DMS153 treated with DMSO at 0.1 percent for 48 hours (cell line): ENCODE data around the gene TBC1D5.
"Not testable (repeated sequence)": the region's sequence is repeated elsewhere in the genome, so short reads cannot be mapped to it uniquely, and the experiment has no call there.

Source experiments
- DNase-seq: peaks from one replicate; lab custom pipeline; 2025; ENCODE audit not compliant: unreplicated experiment; lab: John Stamatoyannopoulos, UW

The TBC1D5 gene

DNA sequence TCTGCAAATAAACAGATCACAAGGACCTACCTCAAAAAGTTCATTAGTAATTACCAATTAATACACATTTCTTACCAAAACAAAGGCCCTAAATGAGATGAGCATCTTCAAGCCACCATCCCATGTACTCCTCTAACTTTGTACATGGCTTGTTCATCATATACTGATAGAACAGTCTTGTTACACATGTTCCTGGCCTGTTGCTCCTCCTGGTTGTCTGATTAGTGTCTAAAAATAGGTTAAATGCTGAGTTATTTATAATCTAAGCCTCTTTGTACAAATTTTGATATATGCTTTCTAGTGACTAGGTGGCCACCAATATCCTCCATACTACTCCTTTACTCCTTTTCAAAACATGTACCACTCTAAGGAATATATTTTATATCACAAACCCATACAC lies 25.0 kb downstream of the TBC1D5 start:
- no peak for DNase-seq

GRCh38 chr3:17714473-17714872 lies 28.0 kb downstream of the TBC1D5 start:
- no peak for DNase-seq

DNA sequence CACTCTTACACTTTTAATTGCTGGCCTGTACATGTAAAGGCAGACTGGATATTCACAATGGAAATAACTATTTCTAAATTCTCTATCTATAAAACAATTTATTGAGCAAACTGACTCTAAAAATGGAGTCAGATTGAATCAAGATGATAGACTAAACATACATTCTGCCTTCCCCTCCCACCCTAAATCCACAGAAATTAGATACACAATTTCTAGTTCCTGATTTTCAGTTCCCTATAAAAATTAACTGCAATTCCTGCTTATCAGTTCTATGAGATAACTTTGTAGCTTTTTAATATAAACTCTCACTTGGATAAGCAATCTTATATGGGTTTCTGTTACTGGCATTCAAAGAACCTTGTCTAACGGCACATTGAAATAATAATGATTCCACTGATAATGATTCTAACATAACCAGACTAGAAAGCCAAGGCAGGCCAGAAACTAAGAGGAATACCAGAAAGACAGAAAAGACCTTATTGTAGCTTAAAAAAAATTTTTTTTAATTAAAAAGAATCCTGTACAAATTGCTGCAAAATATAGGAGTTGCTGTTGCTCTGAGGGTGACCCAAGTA lies 33.1 kb downstream of the TBC1D5 start:
- DNase-seq, result no peak

- DNase-seq, result no peak
Observed at GRCh38 chr3:17707813-17708543, 34.5 kb downstream of the TBC1D5 start.

- DNase-seq, result not testable (repeated sequence)
Observed at GRCh38 chr3:17705991-17706390, 36.4 kb downstream of the TBC1D5 start.

DNA sequence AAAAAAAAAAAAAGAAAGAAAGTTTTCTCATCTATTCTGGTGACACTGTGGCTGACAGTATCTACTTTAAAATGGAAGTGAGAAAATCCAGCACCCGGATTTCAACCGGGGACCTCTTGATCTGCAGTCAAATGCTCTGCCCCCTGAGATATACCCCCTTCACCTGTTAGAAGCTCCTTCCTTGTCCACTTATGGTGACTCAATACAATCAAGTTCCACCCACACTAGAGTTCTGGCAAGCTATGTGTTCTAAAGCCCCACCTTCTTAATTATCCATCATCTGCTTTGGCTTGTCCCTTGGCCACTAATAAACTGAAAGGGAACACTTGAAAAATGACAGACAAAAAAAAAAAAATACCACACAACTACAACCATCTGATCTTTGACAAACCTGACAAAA lies 42.6 kb downstream of the TBC1D5 start:
- DNase-seq, result not testable (repeated sequence)

- DNase-seq, result not testable (repeated sequence)
Observed at GRCh38 chr3:17695665-17696064, 46.8 kb downstream of the TBC1D5 start.

DNA sequence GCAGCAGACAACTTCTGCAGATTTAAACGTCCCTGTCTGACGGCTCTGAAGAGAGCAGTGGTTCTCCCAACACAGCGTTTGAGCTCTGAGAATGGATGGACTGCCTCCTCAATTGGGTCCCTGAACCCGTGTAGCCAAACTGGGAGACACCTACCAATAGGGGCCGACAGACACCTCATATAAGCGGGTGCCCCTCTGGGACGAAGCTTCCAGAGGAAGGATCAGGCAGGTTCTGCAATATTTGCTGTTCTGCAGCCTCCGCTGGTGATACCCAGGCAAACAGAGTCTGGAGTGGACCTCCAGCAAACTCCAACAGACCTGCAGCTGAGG lies 48.8 kb downstream of the TBC1D5 start:
- not testable (repeated sequence) for DNase-seq

DNA sequence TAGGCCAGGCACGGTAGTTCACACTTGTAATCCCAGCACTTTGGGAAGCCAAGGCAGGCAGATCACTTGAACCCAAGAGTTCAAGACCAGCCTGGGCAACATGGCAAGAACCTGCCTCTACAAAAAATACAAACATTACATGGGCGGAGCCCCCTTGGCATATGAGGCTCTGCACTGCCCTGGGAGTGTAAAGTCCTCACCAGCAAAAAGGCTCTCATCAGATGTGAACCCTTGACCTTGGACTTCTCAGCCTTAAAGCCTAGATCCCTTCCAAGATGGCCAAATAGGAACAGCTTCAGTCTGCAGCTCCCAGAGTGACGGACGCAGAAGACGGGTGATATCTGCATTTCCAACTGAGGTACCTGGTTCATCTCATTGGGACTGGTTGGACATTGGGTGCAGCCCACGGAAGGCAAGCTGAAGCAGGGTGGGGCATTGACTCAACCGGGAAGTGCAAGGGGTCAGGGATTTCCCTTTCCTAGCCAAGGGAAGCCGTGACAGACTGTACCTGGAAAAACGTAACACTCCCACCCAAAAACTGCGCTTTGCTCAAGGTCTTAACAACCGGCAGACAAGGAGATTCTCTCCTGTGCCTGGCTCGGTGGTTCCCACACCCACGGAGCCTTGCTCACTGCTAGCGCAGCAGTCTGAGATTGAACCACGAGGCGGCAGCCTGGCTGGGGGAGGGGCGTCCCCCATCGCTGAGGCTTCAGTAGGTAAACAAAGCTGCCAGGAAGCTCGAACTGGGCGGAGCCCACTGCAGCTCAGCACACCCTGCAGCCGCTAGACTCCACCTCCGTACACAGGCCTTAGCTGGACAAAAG lies 49.4 kb downstream of the TBC1D5 start:
- not testable (repeated sequence) for DNase-seq

DNA sequence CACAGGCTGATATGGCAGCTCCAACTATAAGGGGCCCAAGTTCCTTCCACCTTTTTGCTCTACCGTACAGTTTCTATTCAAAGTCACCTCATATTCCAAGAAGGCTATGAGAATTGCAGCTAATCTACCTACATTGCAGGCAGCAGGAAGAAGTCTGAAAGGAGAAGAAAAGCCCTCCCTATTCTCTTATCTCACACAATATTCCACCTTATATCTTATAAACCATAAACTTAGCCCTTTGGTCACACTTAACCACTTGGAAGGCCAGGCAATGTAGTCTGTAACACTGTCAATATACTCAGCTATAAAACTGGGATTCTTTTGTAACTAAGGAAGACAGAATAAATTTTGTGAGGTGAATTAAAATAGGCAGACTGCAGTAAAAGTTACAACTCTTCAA lies 54.9 kb downstream of the TBC1D5 start:
- no peak for DNase-seq

GRCh38 chr3:17686613-17687012 lies 55.8 kb downstream of the TBC1D5 start:
- DNase-seq, result no peak

DNA sequence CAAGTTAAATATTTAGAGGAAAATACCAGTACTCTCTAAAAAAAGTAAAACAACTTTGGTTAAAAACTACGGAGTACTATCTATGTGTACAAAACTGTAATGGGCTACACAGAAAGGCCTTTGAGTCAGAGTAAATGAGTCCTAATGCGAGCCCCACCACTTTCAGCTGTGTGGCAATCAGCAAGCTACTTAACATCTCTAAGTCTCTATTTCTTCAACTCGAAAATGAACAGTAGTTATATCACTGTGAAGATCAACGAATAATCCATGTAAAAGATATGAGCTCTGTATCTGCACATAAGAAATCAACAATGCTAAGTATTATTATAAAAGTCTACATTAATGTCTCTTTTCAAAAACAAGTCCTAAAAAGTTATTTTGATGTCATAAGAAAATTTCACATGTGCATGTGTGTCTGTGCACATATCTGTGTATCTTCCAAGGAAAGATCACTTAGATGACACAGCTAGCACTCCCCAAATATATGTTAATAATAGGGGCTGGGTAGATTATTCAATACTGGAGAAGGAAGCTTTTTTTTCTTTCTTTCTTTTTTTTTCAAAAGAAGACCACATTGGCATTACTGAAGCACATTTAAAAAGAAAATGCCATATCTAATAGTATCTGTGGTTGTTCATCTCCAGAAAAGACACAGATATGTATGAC lies 58.8 kb downstream of the TBC1D5 start:
- DNase-seq, result no peak

- DNase-seq, result no peak
Observed at GRCh38 chr3:17680530-17680929, 61.9 kb downstream of the TBC1D5 start.

DNA sequence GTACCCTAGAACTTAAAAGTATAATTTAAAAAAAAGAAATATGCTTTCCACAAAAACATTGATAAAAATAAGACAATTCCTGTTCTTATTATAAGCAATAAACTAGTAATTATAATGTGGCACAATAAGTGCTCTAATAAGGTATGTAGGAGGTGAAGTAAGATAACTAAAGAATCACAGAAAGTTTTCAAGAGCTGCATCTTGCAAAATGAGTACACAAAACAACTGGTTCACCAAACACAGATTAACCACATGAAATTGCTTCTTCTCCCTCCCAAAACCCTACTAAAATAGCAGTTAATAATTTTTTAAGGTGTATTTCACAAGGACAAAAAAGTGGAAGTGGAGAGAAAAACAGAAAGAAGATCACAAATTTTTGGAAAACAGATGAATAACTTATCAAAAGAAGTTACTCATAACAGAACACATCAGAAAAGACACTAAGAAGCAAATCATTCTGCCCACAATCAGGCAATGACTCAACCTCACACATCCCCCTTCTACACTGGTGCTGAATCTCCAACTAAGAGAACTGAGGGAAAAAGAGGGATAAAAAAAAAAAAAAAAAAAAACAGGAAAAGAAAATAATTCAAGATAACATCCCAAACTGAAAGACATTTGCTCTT lies 64.2 kb downstream of the TBC1D5 start:
- DNase-seq, result no peak

DNA sequence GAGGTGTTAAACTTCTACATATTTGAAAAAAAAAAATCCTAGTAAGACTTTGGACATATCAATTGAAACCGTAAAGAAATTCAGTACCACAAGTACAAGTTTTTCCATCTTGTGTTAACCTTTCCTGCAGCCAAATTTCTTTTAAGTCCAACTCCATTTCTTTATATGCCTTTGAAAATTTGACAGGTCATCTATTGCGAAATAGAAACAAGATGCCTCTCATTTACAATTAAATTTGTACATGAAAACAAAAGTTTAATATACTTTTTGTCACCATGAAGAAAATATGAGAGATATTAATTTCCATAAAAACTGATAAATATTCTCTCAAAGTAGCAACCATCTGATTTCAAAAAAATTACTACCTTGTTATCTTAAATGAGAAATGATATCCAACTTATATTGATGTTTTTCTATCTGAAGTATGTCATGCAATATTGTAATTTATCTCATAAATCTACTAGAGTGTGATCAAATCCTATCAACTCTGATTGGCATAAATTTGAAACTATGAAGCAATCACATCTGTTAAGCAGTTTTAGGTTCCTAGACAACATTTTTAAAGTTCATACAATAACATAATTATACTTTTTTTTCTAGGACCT lies 68.2 kb downstream of the TBC1D5 start:
- no peak for DNase-seq

DNA sequence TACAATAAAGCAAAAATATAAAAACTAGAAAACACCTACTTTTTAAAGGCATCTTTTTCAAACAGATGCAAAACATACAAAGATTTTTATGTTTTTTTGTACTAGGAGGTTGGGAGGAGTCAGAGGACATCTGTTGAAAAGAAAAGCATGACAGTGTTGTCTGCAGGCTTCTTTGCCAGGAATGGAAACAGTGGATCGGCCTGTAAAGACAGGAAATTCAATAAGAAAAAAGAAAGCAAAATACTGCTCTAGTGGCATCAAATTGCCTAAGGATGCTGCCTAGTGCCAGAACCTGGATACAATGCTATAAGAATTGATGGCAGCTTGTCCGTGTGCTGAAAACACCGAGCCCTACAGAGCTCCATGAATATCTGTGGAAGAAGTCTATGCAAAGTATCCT lies 69.9 kb downstream of the TBC1D5 start:
- no peak for DNase-seq

- DNase-seq, result no peak
Observed at GRCh38 chr3:17670749-17671148, 71.7 kb downstream of the TBC1D5 start.

- DNase-seq, result no peak
Observed at GRCh38 chr3:17664923-17665322, 77.5 kb downstream of the TBC1D5 start.

DNA sequence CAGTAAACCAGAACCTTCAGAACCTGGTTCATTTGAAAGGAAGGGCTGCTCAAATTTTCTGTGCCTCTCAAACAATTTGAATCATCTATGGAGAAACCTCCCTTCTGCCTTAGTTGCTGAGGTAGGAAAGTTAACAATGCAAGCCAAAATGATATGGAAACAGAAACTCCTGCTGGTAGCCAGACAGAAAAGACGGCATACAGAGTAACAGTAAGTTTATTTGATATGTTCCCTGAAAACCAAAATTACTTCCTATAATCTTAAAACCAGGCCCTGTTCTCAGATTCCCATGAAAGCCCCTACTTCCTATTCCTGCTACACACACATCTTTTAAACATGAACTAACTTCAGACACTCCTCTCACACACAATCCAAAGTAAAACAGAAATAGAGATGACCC lies 86.2 kb downstream of the TBC1D5 start:
- no peak for DNase-seq

DNA sequence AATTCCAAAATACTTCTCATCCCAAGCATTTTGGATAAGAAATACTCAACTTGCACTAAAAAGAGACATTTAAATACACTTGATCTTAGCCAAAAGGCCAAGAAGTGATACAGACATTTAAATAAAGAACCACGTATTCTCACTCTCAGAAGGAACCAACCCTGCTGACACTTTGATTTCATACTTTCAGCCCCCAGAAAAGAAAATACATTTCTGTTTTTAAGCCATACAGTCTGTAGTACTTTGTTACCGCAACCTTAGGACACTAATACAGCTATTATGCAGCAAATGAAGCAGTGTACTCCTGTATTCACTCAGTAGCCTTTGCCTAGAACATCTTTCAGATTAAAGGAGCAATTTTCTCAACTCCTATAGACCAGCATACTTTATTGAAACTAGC lies 86.7 kb downstream of the TBC1D5 start:
- DNase-seq, result no peak

DNA sequence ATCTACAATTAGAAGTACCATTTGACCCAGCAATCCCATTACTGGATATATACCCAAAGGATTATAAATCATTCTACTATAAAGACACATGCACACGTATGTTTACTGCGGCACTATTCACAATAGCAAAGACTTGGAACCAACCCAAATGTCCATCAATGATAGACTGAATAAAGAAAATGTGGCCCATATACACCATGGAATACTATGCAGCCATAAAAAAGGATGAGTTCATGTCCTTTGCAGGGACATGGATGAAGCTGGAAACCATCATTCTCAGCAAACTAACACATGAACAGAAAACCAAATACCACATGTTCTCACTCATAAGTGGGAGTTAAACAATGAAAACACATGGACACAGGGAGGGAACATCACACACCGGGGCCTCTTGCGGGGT lies 92.7 kb downstream of the TBC1D5 start:
- not testable (repeated sequence) for DNase-seq
